K562 (cell line): ENCODE results near the gene RPP25. TPM values are rescaled to one million over a fixed set of nuclear protein-coding genes. Genes with fewer than 3 reads are reported as not detected.

Experiments used
- ATAC-seq: fragments of 200-7000 bp; cut with Tn5 transposase; 3 replicates; pipeline ENCODE4 v1.9.1; 2020; ENCODE audit warnings: moderate library complexity
- BruUV-seq: library from RNA; stranded (reverse); fragments of 400-500 nt; replicated peaks from 2 replicates; lab custom pipeline; 2021; lab: Mats Ljungman, UMichigan
- CTCF ChIA-PET: fragments of 300-600 bp; formaldehyde crosslinking; extraction: SDS; loops from one replicate; lab custom pipeline; 2021; ENCODE audit warnings: low intra/inter-chr PET ratio; lab: Yijun Ruan, JAX
- POLR2A ChIA-PET: fragments of 300-600, 350-650 bp; sonication (Branson Sonifier 250); formaldehyde crosslinking; extraction: SDS; loops from one replicate; lab custom pipeline; 2021; ENCODE audit warnings: antibody characterized with exemption, inconsistent platforms; lab: Yijun Ruan, JAX
- DNase-seq, 4 experiments: peaks; one replicate each; pipeline versions ENCODE4 v3.0.0 to v3.0.0-alpha.2; 2011 to 2018; ENCODE audit warnings: low spot score in 3 of 4, mixed read lengths in 3 of 4; ENCODE audit errors: extremely low read depth in 1 of 4
- FAIRE-seq: peaks from 2 replicates; lab custom pipeline; 2011; peaks lifted over from hg19 to GRCh38; lab: Jason Lieb, UNC
- H2AFZ ChIP-seq: 2 replicates; pipeline ENCODE4 v1.6.0; 2011; ENCODE audit warnings: low read depth, low read length, control low read depth, inconsistent platforms
- H3K27ac ChIP-seq: fragments of 200-600 bp; 3 replicates; pipeline ENCODE4 v1.8.0; 2011; ENCODE audit warnings: low read depth, mild to moderate bottlenecking, control low read depth, inconsistent platforms, low read length, moderate library complexity, mixed read lengths; ENCODE audit errors: extremely low read depth
- H3K27me3 ChIP-seq, 2 experiments: fragments of 300-600 bp in 1 of 2; 2 replicates in 1 of 2; 3 replicates in 1 of 2; pipeline versions ENCODE4 v1.6.0 to v1.8.0; 2011; ENCODE audit warnings: inconsistent platforms in 2 of 2, low read length in 2 of 2, mild to moderate bottlenecking in 1 of 2, mixed read lengths in 1 of 2, moderate library complexity in 1 of 2; ENCODE audit not compliant: control insufficient read depth in 2 of 2, insufficient read depth in 2 of 2
- H3K36me3 ChIP-seq: fragments of 300-600 bp; 3 replicates; pipeline ENCODE4 v1.8.0; 2011; ENCODE audit warnings: mild to moderate bottlenecking, low read length, inconsistent platforms; ENCODE audit not compliant: control insufficient read depth, insufficient read depth
- H3K4me1 ChIP-seq, 2 experiments: fragments of 200-600 bp in 1 of 2; replicated peaks in 1 of 2; 2 replicates in 1 of 2; 3 replicates in 1 of 2; pipeline versions ENCODE4 v1.5.1 to v1.8.0; 2011; ENCODE audit warnings: inconsistent platforms in 2 of 2, low read length in 2 of 2, mild to moderate bottlenecking in 1 of 2, mixed read lengths in 1 of 2, moderate library complexity in 1 of 2; ENCODE audit not compliant: control insufficient read depth in 2 of 2, insufficient read depth in 2 of 2
- H3K4me2 ChIP-seq: 2 replicates; pipeline ENCODE4 v1.6.1; 2011; ENCODE audit warnings: low read length, control low read depth, inconsistent platforms, mixed read lengths; ENCODE audit not compliant: insufficient read depth
- H3K4me3 ChIP-seq: fragments of 200-600 bp; sonication (generic), shearing (Covaris generic); 2 replicates; pipeline ENCODE4 v1.5.1; 2016; ENCODE audit warnings: control low read depth, inconsistent platforms
- H3K79me2 ChIP-seq: fragments of 200-600 bp; 3 replicates; pipeline ENCODE4 v1.8.0; 2011; ENCODE audit warnings: low read length, inconsistent platforms; ENCODE audit not compliant: control insufficient read depth, insufficient read depth
- H3K9ac ChIP-seq, 2 experiments: 2 replicates each; pipeline versions ENCODE4 v1.6.0 to v1.6.1; 2011; ENCODE audit warnings: low read depth in 2 of 2, low read length in 2 of 2, control low read depth in 1 of 2, inconsistent platforms in 1 of 2, mild to moderate bottlenecking in 1 of 2, mixed read lengths in 1 of 2; ENCODE audit not compliant: insufficient read depth in 1 of 2
- H3K9me1 ChIP-seq: one replicate; pipeline ENCODE4 v1.6.0; 2011; ENCODE audit warnings: inconsistent platforms, mild to moderate bottlenecking, low read length, moderate library complexity; ENCODE audit not compliant: control insufficient read depth, insufficient read depth
- H3K9me3 ChIP-seq: replicated peaks from 2 replicates; pipeline ENCODE4 v1.5.1; 2011; ENCODE audit warnings: low read depth, low read length, inconsistent platforms; ENCODE audit not compliant: control insufficient read depth, insufficient read depth
- H4K20me1 ChIP-seq: replicated peaks from 2 replicates; pipeline ENCODE4 v1.6.1; 2011; ENCODE audit warnings: low read length, inconsistent platforms, mixed read lengths; ENCODE audit not compliant: control insufficient read depth, insufficient read depth
- MAFK ChIP-seq: IDR thresholded peaks from 2 replicates; pipeline ENCODE4 v1.6.1; 2011; ENCODE audit warnings: low read length, improper control_type of control experiment
- MEIS2 ChIP-seq: fragments of 450-650 bp; IDR thresholded peaks from 2 replicates; pipeline ENCODE4 v1.6.1; 2014; ENCODE audit warnings: mild to moderate bottlenecking; ENCODE audit not compliant: partially characterized antibody
- NRF1 ChIP-seq, 2 experiments: fragments of 450-650 bp; IDR thresholded peaks in 1 of 2; conservative IDR thresholded peaks in 1 of 2; 2 replicates each; pipeline ENCODE4 v1.6.1; 2014; ENCODE audit warnings: mild to moderate bottlenecking in 2 of 2
- TFAM ChIP-seq: fragments of 250-450 bp; sonication (Bioruptor Pico); conservative IDR thresholded peaks from 2 replicates; pipeline ENCODE4 v1.5.0; 2021; ENCODE audit warnings: mild to moderate bottlenecking, moderate library complexity
- ZNF75A ChIP-seq: fragments of 450-650 bp; formaldehyde crosslinking; IDR thresholded peaks from 2 replicates; pipeline ENCODE4 v1.4.0; 2020; ENCODE audit warnings: mild to moderate bottlenecking
- WGBS: fragments of 100-300 bp; shearing (Covaris generic); methylation state at CpG from one replicate; pipeline ENCODE4 v1.1.6; 2016; ENCODE audit warnings: low coverage, mixed read lengths; ENCODE audit not compliant: insufficient coverage; ENCODE audit errors: missing lambda C conversion rate; 5-methylcytosine and 5-hydroxymethylcytosine counted together
- in situ Hi-C: fragments of 300-500 bp; cut with MboI; formaldehyde crosslinking; loops from 4 replicates; pipeline ENCODE4 v1.15.0; 2018; ENCODE audit warnings: inconsistent platforms, mixed read lengths
- intact Hi-C: fragments of 100-400 bp; cut with micrococcal nuclease; formaldehyde crosslinking; loops from 2 replicates; pipeline ENCODE4 v1.14.2; 2022
- polyA plus RNA-seq, 8 experiments: library from polyadenylated mRNA; depleted of rRNA in 4 of 8; stranded (reverse) in 5 of 8; unstranded in 3 of 8; fragments of >200 nt; fragmentation: Nextera tagmentation in 2 of 8; fragmentation: Illumina TruSeq in 1 of 8; extraction: Ambion mirVana in 2 of 8; extraction: Trizol in 1 of 8; gene quantifications; 2 replicates each; pipeline versions ENCODE4 v1.2.1 to v1.2.3, GENCODE V29; 2011 to 2014; ENCODE audit warnings: inconsistent platforms in 1 of 8, missing spikeins in 1 of 8
- total RNA-seq, 7 experiments: library from RNA; depleted of rRNA in 6 of 7; stranded (reverse); fragments of >200 nt in 6 of 7; fragmentation: Illumina TruSeq in 2 of 7; extraction: Trizol in 2 of 7; gene quantifications; 2 replicates each; pipeline versions ENCODE4 v1.2.1 to v1.2.3, GENCODE V29; 2011 to 2021; ENCODE audit warnings: low replicate concordance in 1 of 7
- TF ChIP-seq, protein P1 (sequence below): fragments of 450-650 bp; formaldehyde crosslinking; IDR thresholded peaks from 2 replicates; pipeline ENCODE4 v1.4.0; 2020; ENCODE audit warnings: mild to moderate bottlenecking, mixed read lengths
- TF ChIP-seq, protein P2 (sequence below), 2 experiments: IDR thresholded peaks in 1 of 2; conservative IDR thresholded peaks in 1 of 2; 2 replicates each; pipeline ENCODE4 v1.6.1; 2016; ENCODE audit warnings: low read depth in 2 of 2, mild to moderate bottlenecking in 1 of 2, missing compliant biosample characterization in 1 of 2, missing genetic modification characterization in 1 of 2, moderate library complexity in 1 of 2

Gene RPP25
- total and polyA plus RNA-seq, 9 of the 15 experiments (the other 6 are each of a cell fraction or from before 2014, with no cell fraction given), result 1.1 to 12.3 (median 5.6) TPM

DNA sequence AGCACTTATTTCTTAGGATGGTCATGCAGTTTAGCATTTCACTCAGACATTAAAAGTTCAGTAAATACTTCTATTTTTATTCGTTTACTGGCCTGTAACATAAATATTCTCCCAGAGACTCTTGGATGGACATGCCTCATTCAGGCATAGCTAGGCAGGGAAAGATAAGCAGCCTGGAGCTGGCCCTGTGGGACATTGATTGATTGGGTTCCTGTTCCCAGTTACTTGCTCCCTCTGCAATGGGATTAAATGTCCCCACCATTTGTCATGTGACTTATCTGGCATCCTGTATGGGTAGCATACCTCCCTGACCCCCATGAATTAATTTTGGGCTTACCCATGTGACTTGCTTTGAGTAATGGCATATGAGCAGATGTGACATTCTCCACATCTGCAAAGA lies 36.0 kb upstream of the RPP25 start:
- H4K20me1 ChIP-seq, result peaks cover 8% of the 10 kb centered on the region
- 0% methylated on average over 1 of the region's 1 CpG for WGBS
- H3K4me2 ChIP-seq, result no peak overlapping the region
- H3K4me3 ChIP-seq, result no peak overlapping the region
- peaks cover 10 to 24% of the 10 kb centered on the region in 2 experiments; a peak in 4 of 5 replicates for H3K27me3 ChIP-seq
- H3K9me3 ChIP-seq, result no peaks in the 10 kb centered on the region
- H3K9ac ChIP-seq, result no peak overlapping the region
- no peak overlapping the region for H2AFZ ChIP-seq
- no peak for DNase-seq
- BruUV-seq, result no TSS peak
- H3K27ac ChIP-seq, result no peak overlapping the region
- intact Hi-C loops (no loop called here), in situ Hi-C loops (no loop called here)
- peaks cover 2% of the 10 kb centered on the region for H3K9me1 ChIP-seq
- CTCF ChIA-PET, result no interaction called here
- POLR2A ChIA-PET, result no interaction called here
- FAIRE-seq, result no peak
- peaks cover 0 to 14% of the 10 kb centered on the region in 2 experiments; a peak in 2 of 5 replicates for H3K4me1 ChIP-seq
- H3K36me3 ChIP-seq, result no peaks in the 10 kb centered on the region
- H3K79me2 ChIP-seq, result no peaks in the 10 kb centered on the region
- ATAC-seq, result no peak
- TF ChIP-seq, protein P1, sequence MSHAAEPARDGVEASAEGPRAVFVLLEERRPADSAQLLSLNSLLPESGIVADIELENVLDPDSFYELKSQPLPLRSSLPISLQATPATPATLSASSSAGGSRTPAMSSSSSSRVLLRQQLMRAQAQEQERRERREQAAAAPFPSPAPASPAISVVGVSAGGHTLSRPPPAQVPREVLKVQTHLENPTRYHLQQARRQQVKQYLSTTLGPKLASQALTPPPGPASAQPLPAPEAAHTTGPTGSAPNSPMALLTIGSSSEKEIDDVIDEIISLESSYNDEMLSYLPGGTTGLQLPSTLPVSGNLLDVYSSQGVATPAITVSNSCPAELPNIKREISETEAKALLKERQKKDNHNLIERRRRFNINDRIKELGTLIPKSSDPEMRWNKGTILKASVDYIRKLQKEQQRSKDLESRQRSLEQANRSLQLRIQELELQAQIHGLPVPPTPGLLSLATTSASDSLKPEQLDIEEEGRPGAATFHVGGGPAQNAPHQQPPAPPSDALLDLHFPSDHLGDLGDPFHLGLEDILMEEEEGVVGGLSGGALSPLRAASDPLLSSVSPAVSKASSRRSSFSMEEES (CRISPR knock-in tag), result peak; percentile 47
- TF ChIP-seq NRF1 (conservative IDR thresholded peaks at IDR 0.05 in 1 of 2, IDR thresholded peaks at IDR 0.05 in 1 of 2), result no peak
- no peak for TF ChIP-seq TFAM
- TF ChIP-seq, protein P2, sequence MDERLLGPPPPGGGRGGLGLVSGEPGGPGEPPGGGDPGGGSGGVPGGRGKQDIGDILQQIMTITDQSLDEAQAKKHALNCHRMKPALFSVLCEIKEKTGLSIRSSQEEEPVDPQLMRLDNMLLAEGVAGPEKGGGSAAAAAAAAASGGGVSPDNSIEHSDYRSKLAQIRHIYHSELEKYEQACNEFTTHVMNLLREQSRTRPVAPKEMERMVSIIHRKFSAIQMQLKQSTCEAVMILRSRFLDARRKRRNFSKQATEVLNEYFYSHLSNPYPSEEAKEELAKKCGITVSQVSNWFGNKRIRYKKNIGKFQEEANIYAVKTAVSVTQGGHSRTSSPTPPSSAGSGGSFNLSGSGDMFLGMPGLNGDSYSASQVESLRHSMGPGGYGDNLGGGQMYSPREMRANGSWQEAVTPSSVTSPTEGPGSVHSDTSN (CRISPR knock-in tag; IDR thresholded peaks at IDR 0.05; ENCODE audit: low read depth), result no peak
- TF ChIP-seq, protein P2 (tag; conservative IDR thresholded peaks at IDR 0.05; ENCODE audit: low read depth), result peak; percentile 70
- TF ChIP-seq MAFK, result no peak
- no peak for TF ChIP-seq ZNF75A (CRISPR knock-in tag)
- TF ChIP-seq MEIS2, result peak; percentile 51
